ENCODE results near the gene SDHC.

DNA sequence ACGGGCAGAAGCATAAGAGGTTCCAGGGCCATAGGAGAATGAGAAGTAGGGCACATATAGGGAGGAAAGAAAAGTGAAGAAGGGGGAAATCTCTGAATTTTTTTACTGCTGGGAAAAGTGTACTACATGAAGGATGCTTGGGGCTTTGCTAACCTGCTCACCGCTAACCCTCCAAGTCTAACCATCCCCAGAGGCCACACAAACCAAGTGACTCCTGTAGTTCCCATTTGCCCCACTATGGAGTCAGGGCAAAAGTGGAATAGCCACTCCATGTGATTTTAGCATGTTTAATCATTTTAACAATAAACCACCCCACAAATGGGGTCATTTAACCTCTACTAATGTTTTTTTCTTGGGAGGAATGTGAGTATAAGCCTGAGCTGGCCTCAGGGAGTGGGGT is 29.1 kb upstream of the SDHC start:
- TF ChIP-seq TCF12 (IDR thresholded peaks at IDR 0.05; ENCODE audit: low read depth) (no peak), EP300 (IDR thresholded peaks at IDR 0.05; ENCODE audit: borderline replicate concordance) (no peak), ZBTB7A (IDR thresholded peaks at IDR 0.05; ENCODE audit: low read depth) (no peak), FOXM1 (IDR thresholded peaks at IDR 0.05; ENCODE audit: borderline replicate concordance, low read depth) (no peak), CREB1 (IDR thresholded peaks at IDR 0.05; ENCODE audit: low read depth) (no peak), TAF1 (IDR thresholded peaks at IDR 0.05; ENCODE audit: low read depth) (no peak), RAD21 (IDR thresholded peaks at IDR 0.05; ENCODE audit: low read depth) (no peak)
- TF ChIP-seq, protein P1, sequence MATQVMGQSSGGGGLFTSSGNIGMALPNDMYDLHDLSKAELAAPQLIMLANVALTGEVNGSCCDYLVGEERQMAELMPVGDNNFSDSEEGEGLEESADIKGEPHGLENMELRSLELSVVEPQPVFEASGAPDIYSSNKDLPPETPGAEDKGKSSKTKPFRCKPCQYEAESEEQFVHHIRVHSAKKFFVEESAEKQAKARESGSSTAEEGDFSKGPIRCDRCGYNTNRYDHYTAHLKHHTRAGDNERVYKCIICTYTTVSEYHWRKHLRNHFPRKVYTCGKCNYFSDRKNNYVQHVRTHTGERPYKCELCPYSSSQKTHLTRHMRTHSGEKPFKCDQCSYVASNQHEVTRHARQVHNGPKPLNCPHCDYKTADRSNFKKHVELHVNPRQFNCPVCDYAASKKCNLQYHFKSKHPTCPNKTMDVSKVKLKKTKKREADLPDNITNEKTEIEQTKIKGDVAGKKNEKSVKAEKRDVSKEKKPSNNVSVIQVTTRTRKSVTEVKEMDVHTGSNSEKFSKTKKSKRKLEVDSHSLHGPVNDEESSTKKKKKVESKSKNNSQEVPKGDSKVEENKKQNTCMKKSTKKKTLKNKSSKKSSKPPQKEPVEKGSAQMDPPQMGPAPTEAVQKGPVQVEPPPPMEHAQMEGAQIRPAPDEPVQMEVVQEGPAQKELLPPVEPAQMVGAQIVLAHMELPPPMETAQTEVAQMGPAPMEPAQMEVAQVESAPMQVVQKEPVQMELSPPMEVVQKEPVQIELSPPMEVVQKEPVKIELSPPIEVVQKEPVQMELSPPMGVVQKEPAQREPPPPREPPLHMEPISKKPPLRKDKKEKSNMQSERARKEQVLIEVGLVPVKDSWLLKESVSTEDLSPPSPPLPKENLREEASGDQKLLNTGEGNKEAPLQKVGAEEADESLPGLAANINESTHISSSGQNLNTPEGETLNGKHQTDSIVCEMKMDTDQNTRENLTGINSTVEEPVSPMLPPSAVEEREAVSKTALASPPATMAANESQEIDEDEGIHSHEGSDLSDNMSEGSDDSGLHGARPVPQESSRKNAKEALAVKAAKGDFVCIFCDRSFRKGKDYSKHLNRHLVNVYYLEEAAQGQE (IDR thresholded peaks at IDR 0.05; ENCODE audit: low read depth), result no peak
- TF ChIP-seq, protein P2, sequence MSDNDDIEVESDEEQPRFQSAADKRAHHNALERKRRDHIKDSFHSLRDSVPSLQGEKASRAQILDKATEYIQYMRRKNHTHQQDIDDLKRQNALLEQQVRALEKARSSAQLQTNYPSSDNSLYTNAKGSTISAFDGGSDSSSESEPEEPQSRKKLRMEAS (IDR thresholded peaks at IDR 0.05), result no peak
- TF ChIP-seq, protein P3, sequence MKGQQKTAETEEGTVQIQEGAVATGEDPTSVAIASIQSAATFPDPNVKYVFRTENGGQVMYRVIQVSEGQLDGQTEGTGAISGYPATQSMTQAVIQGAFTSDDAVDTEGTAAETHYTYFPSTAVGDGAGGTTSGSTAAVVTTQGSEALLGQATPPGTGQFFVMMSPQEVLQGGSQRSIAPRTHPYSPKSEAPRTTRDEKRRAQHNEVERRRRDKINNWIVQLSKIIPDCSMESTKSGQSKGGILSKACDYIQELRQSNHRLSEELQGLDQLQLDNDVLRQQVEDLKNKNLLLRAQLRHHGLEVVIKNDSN (IDR thresholded peaks at IDR 0.05), result no peak
